Vagina (tissue), 2 donors: ENCODE measurements around the gene GRIK4.

Source experiments
- CTCF ChIP-seq, 3 experiments: fragments of 450-650 bp in 2 of 3; fragments of 200-600 bp in 1 of 3; sonication (generic) in 1 of 3; IDR thresholded peaks; one replicate each; pipeline ENCODE4 v1.5.1; 2017 to 2019; ENCODE audit warnings: antibody characterized with exemption in 3 of 3, mild to moderate bottlenecking in 2 of 3, moderate library complexity in 2 of 3
- POLR2AphosphoS5 ChIP-seq, 2 donors: sonication (generic); formaldehyde crosslinking; IDR thresholded peaks; one replicate each; pipeline ENCODE4 v1.9.0; 2017; ENCODE audit warnings: antibody characterized with exemption in 2 of 2, mild to moderate bottlenecking in 2 of 2, low read depth in 1 of 2; ENCODE audit not compliant: insufficient read depth in 1 of 2

- TF ChIP-seq CTCF (IDR thresholded peaks at IDR 0.05), result no peak
- TF ChIP-seq POLR2AphosphoS5 (IDR thresholded peaks at IDR 0.05; ENCODE audit: insufficient read depth in 1 of 2, low read depth in 1 of 2), result no peak
Measured at GRCh38 chr11:120563703-120564572, 52.4 kb downstream of the GRIK4 start.
